Measurements from ENCODE around the gene MRPS31.

MRPS31 gene

DNA sequence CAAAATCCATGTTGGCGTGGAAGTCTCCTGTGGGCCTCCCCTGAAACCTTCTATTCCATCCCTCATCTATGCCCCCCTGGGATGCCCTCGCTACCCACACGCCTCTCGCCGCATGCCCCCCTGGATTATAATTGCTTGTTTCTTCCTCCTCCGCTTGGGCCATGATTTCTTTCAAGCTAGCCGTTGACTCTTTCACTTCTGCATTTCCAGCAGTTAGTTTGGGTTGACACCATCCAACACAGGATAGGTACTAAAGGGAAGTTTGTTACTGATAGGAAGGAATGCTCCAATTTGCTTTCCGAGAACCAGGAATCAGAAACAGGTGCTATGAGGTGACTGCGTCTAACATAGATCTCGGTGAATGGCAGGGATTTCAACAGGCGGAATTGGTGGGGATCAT is 10.7 kb upstream of the MRPS31 start:
- H3K4me1 ChIP-seq (ENCODE audit: control extremely low read depth in 1 of 4, control insufficient read depth in 4 of 4, insufficient read depth in 4 of 4, low read length in 3 of 4): peaks cover 0 to 12% (median 6%) of the 10 kb centered on the region in 4 experiments
- no peak overlapping the region for H3K4me3 ChIP-seq (ENCODE audit: control insufficient read depth in 1 of 7, extremely low read depth in 1 of 7, insufficient read depth in 4 of 7, low read depth in 2 of 7, low read length in 6 of 7)
- no peaks in the 10 kb centered on the region for H3K36me3 ChIP-seq (ENCODE audit: control insufficient read depth in 4 of 4, insufficient read depth in 4 of 4, low read length in 3 of 4)
- no peaks in the 10 kb centered on the region for H3K27me3 ChIP-seq (replicated peaks in 2 of 5; ENCODE audit: control insufficient read depth in 4 of 5, insufficient read depth in 5 of 5, low read length in 4 of 5)
- POLR2A ChIA-PET: no interaction called here
- WGBS (ENCODE audit: insufficient coverage): 98% methylated on average over 10 of the region's 11 CpGs
- no peaks in the 10 kb centered on the region for H3K9me3 ChIP-seq (ENCODE audit: control extremely low read depth in 1 of 5, control insufficient read depth in 4 of 5, insufficient read depth in 2 of 5, low read depth in 1 of 5, low read length in 4 of 5)
- CTCF ChIA-PET: no interaction called here
- H3K27ac ChIP-seq (ENCODE audit: insufficient read depth in 1 of 2, low read depth in 1 of 2, low read length in 2 of 2, poor library complexity in 1 of 2, severe bottlenecking in 2 of 2): no peak overlapping the region
- DNase-seq: no peak

DNA sequence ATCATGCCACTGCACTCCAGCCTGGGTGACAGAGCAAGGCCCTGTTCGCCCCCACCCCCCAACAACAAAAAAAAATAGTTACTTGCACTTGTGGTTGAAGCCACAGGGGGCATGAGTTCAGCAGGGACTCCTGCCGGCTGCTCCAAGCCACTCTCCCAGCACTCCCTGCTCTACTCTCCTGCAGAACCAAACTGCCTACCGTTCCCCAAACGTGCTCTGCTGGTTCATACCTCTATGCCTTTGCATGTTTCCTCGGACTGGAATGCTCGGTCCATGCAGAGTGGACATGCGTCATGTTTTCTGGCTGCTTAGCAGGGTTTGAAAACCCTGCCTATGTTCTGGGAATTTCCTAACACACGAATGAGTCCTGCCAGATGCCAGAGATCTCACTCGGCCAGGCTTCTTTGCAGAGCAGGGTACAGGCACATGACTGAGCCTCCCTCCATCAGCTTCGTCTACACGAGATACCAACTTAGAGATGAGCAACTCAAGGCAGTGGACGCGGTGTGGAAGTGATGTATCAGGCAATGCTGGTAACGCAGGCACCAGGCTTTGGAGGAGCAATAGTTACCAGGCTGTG is 9.9 kb upstream of the MRPS31 start:
- H3K9me3 ChIP-seq (ENCODE audit: control extremely low read depth in 1 of 5, control insufficient read depth in 4 of 5, insufficient read depth in 2 of 5, low read depth in 1 of 5, low read length in 4 of 5): no peaks in the 10 kb centered on the region
- H3K4me1 ChIP-seq (ENCODE audit: control extremely low read depth in 1 of 4, control insufficient read depth in 4 of 4, insufficient read depth in 4 of 4, low read length in 3 of 4): peaks cover 0 to 20% (median 14%) of the 10 kb centered on the region in 4 experiments
- WGBS (ENCODE audit: insufficient coverage): 98% methylated on average over 13 of the region's 14 CpGs
- no peak overlapping the region for H3K4me3 ChIP-seq (ENCODE audit: control insufficient read depth in 1 of 7, extremely low read depth in 1 of 7, insufficient read depth in 4 of 7, low read depth in 2 of 7, low read length in 6 of 7)
- no peaks in the 10 kb centered on the region for H3K27me3 ChIP-seq (replicated peaks in 2 of 5; ENCODE audit: control insufficient read depth in 4 of 5, insufficient read depth in 5 of 5, low read length in 4 of 5)
- H3K27ac ChIP-seq (ENCODE audit: insufficient read depth in 1 of 2, low read depth in 1 of 2, low read length in 2 of 2, poor library complexity in 1 of 2, severe bottlenecking in 2 of 2): no peak overlapping the region
- ChIA-PET POLR2A (no interaction called here), CTCF (interaction anchor here (1.7 to 2.0 kb wide), 2 partner anchors 36 to 112 kb away, joined by 5 to 6 read pairs; no protein-coding TSS in a partner anchor)
- no peaks in the 10 kb centered on the region for H3K36me3 ChIP-seq (ENCODE audit: control insufficient read depth in 4 of 4, insufficient read depth in 4 of 4, low read length in 3 of 4)
- peak in 1 of 3 donors; percentile 29 for DNase-seq

DNA sequence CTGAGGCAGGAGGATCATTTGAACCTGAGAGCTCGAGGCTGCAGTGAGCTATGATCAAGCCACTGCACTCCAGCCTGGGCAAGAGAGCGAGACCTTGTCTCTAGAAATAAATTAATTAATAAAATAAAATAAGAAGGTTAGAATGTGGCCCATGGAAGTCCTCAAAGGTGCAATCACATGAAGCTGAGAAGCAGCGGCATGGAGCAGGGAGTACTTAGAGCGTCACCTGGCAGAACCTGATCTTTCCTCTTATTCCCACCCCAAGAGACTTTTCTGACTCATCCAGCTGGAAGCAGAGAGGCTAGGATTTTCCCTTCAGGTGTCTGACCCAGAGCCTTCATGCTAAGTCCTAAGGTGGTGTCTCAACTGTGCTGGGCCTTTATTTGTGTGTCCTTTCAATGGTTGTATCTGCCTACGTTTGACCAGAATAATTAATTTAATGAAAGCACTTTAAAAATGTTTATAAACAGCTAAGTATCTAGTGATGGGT is 8.9 kb upstream of the MRPS31 start:
- 100% methylated on average over 2 of the region's 5 CpGs for WGBS (ENCODE audit: insufficient coverage)
- peaks cover 0 to 24% (median 15%) of the 10 kb centered on the region in 4 experiments for H3K4me1 ChIP-seq (ENCODE audit: control extremely low read depth in 1 of 4, control insufficient read depth in 4 of 4, insufficient read depth in 4 of 4, low read length in 3 of 4)
- ChIA-PET CTCF (interaction anchor here (0.6 to 4.8 kb wide), 7 partner anchors 9 to 490 kb away, joined by 3 to 48 read pairs (median 5); partner anchors contain the start of genes MRPS31 and SLC25A15), POLR2A (no interaction called here)
- DNase-seq: no peak
- H3K4me3 ChIP-seq (ENCODE audit: control insufficient read depth in 1 of 7, extremely low read depth in 1 of 7, insufficient read depth in 4 of 7, low read depth in 2 of 7, low read length in 6 of 7): no peak overlapping the region
- no peaks in the 10 kb centered on the region for H3K36me3 ChIP-seq (ENCODE audit: control insufficient read depth in 4 of 4, insufficient read depth in 4 of 4, low read length in 3 of 4)
- no peaks in the 10 kb centered on the region for H3K9me3 ChIP-seq (ENCODE audit: control extremely low read depth in 1 of 5, control insufficient read depth in 4 of 5, insufficient read depth in 2 of 5, low read depth in 1 of 5, low read length in 4 of 5)
- no peaks in the 10 kb centered on the region for H3K27me3 ChIP-seq (replicated peaks in 2 of 5; ENCODE audit: control insufficient read depth in 4 of 5, insufficient read depth in 5 of 5, low read length in 4 of 5)
- no peak overlapping the region for H3K27ac ChIP-seq (ENCODE audit: insufficient read depth in 1 of 2, low read depth in 1 of 2, low read length in 2 of 2, poor library complexity in 1 of 2, severe bottlenecking in 2 of 2)

DNA sequence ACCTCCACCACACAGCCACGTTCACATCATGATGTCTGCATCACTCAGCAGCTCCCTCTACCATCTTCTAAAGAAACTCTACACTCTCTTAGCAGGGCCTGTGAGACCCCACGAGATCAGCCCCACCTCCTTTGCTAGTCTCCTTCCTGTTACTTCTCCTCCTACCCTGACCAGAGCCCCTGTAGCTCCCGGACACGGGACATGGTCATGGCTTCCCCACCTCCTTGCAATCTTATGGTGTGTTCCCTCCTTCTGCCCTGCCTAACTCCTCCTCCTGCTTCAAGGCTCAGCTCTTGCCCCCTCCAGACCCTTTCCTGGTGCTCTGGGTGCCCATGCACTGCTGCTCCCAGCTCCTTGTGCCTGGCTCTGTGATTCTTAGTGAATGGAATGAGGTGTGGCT is 8.1 kb upstream of the MRPS31 start:
- POLR2A ChIA-PET: no interaction called here
- CTCF ChIA-PET: interaction anchor here (0.7 to 4.8 kb wide), 6 partner anchors 9 to 1095 kb away, joined by 3 to 48 read pairs (median 4); partner anchors contain the start of genes MRPS31 and SLC25A15
- WGBS (ENCODE audit: insufficient coverage): 44% methylated on average over 4 of the region's 4 CpGs

DNA sequence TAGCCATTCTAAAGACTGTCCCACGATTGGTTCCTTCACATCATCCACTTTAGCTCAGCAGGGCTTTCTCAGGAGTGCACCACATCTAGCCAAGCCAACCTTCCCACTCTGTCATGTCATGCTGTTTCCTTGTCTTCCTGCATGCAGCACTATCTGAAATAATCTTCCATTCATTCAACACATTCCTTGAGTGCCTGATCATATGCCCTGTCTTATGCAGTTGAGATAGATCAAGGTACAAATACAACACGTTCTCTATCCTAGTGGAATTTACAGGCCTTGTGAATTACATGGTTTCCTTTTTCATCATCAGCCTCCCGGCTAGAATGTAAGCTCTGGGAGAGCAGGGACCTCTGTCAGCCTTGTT is 6.8 kb upstream of the MRPS31 start:
- H3K4me3 ChIP-seq (ENCODE audit: control insufficient read depth in 1 of 7, extremely low read depth in 1 of 7, insufficient read depth in 4 of 7, low read depth in 2 of 7, low read length in 6 of 7): peak overlapping the region in 2 of 7 experiments; percentile 44 to 73
- no peak for DNase-seq
- H3K4me1 ChIP-seq (ENCODE audit: control extremely low read depth in 1 of 4, control insufficient read depth in 4 of 4, insufficient read depth in 4 of 4, low read length in 3 of 4): peaks cover 0 to 24% (median 15%) of the 10 kb centered on the region in 4 experiments
- H3K36me3 ChIP-seq (ENCODE audit: control insufficient read depth in 4 of 4, insufficient read depth in 4 of 4, low read length in 3 of 4): no peaks in the 10 kb centered on the region
- 78% methylated on average over 3 of the region's 3 CpGs for WGBS (ENCODE audit: insufficient coverage)
- H3K27me3 ChIP-seq (replicated peaks in 2 of 5; ENCODE audit: control insufficient read depth in 4 of 5, insufficient read depth in 5 of 5, low read length in 4 of 5): no peaks in the 10 kb centered on the region
- POLR2A ChIA-PET: no interaction called here
- no peaks in the 10 kb centered on the region for H3K9me3 ChIP-seq (ENCODE audit: control extremely low read depth in 1 of 5, control insufficient read depth in 4 of 5, insufficient read depth in 2 of 5, low read depth in 1 of 5, low read length in 4 of 5)
- CTCF ChIA-PET: interaction anchor here (0.7 to 4.8 kb wide), 20 partner anchors 11 to 1094 kb away, joined by 3 to 48 read pairs (median 4); partner anchors contain the start of genes ELF1, SLC25A15 and WBP4
- H3K27ac ChIP-seq (ENCODE audit: insufficient read depth in 1 of 2, low read depth in 1 of 2, low read length in 2 of 2, poor library complexity in 1 of 2, severe bottlenecking in 2 of 2): no peak overlapping the region

More for the DNA sequence above, 8.1 kb upstream of the MRPS31 start:
- no peaks in the 10 kb centered on the region for H3K27me3 ChIP-seq (replicated peaks in 2 of 5; ENCODE audit: control insufficient read depth in 4 of 5, insufficient read depth in 5 of 5, low read length in 4 of 5)
- H3K4me1 ChIP-seq (ENCODE audit: control extremely low read depth in 1 of 4, control insufficient read depth in 4 of 4, insufficient read depth in 4 of 4, low read length in 3 of 4): peaks cover 0 to 24% (median 15%) of the 10 kb centered on the region in 4 experiments
- DNase-seq: no peak
- H3K27ac ChIP-seq (ENCODE audit: insufficient read depth in 1 of 2, low read depth in 1 of 2, low read length in 2 of 2, poor library complexity in 1 of 2, severe bottlenecking in 2 of 2): no peak overlapping the region
- H3K9me3 ChIP-seq (ENCODE audit: control extremely low read depth in 1 of 5, control insufficient read depth in 4 of 5, insufficient read depth in 2 of 5, low read depth in 1 of 5, low read length in 4 of 5): no peaks in the 10 kb centered on the region
- no peaks in the 10 kb centered on the region for H3K36me3 ChIP-seq (ENCODE audit: control insufficient read depth in 4 of 4, insufficient read depth in 4 of 4, low read length in 3 of 4)
- H3K4me3 ChIP-seq (ENCODE audit: control insufficient read depth in 1 of 7, extremely low read depth in 1 of 7, insufficient read depth in 4 of 7, low read depth in 2 of 7, low read length in 6 of 7): no peak overlapping the region

DNA sequence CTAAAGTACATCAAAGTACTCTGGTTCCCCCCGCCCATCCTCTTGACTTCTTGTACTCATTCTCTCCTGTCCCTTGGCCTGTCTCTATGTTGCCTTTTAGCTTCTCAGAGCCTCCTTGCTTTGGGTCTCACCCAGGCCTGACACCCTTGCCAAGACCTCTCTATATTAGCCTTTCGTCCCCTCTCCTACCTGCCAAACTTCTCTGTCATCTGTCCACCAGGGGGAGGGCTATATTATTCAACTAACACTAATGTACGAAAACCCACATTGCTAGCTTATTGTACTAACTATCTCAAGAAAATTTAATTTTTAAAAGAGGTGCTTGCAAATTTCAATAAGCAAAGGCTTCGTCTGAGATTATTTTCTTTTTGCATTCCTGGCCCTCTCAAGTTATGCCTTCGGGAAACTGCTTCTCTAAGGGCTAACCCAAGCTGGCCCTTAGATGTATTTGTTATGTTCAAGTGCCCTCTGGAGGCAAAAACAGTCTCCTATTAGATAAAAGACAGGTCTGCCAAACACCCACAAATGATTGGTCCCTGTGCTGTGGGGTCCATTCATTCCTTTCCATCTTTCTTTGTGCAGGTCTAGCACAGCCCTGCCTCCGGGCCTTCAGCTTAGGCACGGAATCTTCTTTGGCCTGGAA is 6.3 kb upstream of the MRPS31 start:
- Histone ChIP-seq H3K27ac (ENCODE audit: insufficient read depth in 1 of 2, low read depth in 1 of 2, low read length in 2 of 2, poor library complexity in 1 of 2, severe bottlenecking in 2 of 2) (peak overlapping the region; percentile 40 to 64), H3K9me3 (ENCODE audit: control extremely low read depth in 1 of 5, control insufficient read depth in 4 of 5, insufficient read depth in 2 of 5, low read depth in 1 of 5, low read length in 4 of 5) (no peaks in the 10 kb centered on the region), H3K36me3 (ENCODE audit: control insufficient read depth in 4 of 4, insufficient read depth in 4 of 4, low read length in 3 of 4) (no peaks in the 10 kb centered on the region), H3K4me3 (ENCODE audit: control insufficient read depth in 1 of 7, extremely low read depth in 1 of 7, insufficient read depth in 4 of 7, low read depth in 2 of 7, low read length in 6 of 7) (peak overlapping the region in 6 of 7 experiments; percentile 37 to 73 (median 44)), H3K4me1 (ENCODE audit: control extremely low read depth in 1 of 4, control insufficient read depth in 4 of 4, insufficient read depth in 4 of 4, low read length in 3 of 4) (peaks cover 0 to 24% (median 15%) of the 10 kb centered on the region in 4 experiments), H3K27me3 (replicated peaks in 2 of 5; ENCODE audit: control insufficient read depth in 4 of 5, insufficient read depth in 5 of 5, low read length in 4 of 5) (no peaks in the 10 kb centered on the region)
- ChIA-PET POLR2A (no interaction called here), CTCF (interaction anchor here (0.7 to 4.8 kb wide), 21 partner anchors 10 to 1094 kb away, joined by 3 to 48 read pairs (median 4); partner anchors contain the start of genes ELF1, SLC25A15 and WBP4)
- peak; percentile 76 to 78 (median 78) for DNase-seq
- WGBS (ENCODE audit: insufficient coverage): 17% methylated on average over 6 of the region's 7 CpGs
